Measurements from ENCODE around the gene HEMK1.

HEMK1 gene

DNA sequence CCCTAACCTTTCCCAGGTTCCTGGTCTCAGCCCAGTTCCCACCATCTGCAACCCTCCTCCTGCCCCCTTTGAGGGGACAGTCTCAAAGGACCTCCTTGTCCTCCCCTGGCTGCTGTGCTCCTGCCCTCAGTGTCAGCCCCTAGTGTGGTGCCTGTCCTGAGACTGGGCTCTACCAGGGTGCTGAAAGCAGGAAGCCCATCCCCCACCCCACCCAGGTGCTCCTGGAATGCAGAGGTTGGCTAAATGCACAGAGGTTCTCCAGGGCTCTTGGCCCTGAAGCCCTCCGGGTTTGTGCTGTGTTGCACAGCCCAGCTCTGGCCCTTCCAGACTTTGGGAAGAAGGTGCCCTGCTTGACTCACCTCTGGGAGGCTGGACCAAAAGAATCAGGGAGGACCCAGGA, 23.5 kb upstream of the HEMK1 start:
- no peak for DNase-seq

DNA sequence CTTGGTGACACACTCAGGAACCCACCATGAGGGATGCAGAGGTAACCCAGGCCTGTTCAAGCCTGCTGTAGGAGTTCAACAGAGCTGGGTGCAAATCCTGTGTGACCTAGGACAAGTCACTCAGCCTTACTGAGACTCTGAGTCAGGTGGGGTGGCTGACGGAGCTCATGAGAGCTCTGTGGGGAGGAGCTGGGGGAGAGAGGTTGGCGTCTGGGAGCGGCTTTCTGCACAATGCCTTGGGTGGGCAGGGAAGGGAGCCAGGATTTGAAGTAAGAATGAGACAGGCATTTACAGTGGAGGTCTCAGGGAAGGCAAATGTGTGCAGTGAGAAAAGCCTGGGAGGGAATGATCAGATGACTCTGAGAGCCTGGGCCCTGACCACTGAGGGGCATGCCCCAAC, 20.1 kb upstream of the HEMK1 start:
- no peak for DNase-seq

DNA sequence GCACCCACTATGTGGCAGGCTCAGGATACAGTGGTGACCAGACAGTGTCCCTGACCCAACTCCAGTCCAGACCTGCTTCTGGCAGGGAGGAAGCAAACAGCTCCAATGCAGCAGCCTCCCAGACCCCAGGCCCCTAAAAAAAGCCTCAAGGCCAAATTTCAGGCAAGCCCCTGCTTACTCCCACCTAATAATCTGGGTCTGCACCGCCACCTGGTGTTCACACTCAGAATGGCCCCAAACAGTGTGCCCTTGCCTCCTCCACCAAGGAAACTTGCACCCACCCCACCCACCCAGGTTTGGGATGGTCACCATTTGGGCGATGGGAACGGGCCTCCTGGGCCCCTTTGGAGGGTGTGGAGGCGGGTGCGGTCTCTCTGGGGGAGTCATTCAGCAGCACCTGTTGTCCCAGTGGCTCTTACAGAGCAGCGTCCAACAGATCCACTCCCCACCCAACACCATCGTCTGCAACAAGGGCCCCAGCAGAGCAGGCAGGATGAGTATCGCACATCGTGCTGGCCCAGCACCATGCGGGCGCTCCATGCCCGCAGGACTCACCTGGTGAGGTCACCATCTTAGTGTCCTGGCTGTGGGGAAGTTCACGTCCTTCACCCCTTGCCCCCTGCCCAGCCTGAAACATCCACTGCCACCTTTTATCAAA, 19.1 kb upstream of the HEMK1 start:
- DNase-seq, result peak; percentile 20 to 62

DNA sequence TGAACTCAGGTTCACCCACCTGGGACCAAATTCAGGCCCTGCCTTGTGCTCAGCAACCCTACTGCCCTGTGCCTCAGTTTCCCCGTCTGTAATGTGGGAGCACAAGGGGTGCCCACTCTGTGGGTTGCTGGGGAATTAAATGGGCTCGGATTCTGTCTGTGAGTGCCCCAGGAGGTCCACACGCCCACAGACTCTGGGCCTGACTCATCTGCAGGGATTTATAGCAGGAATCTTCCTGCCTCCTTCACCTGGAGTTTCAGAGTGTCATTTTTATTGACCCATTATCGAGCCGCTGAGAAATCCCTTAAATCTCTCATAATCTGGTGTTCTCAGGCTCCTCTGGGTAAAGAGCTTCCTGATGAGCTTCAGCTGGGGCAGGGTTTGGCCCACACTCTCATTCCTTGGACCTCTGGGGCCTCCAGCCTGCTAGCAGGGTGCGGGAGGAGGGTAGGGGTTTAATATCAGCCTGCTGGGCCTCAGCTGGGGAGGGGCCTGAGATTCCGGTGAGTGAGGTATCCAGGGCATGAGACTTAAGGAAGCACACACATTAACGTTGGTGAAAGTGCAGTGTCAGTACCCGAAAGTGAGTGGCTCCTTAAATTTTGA, 18.2 kb upstream of the HEMK1 start:
- DNase-seq, result no peak

DNA sequence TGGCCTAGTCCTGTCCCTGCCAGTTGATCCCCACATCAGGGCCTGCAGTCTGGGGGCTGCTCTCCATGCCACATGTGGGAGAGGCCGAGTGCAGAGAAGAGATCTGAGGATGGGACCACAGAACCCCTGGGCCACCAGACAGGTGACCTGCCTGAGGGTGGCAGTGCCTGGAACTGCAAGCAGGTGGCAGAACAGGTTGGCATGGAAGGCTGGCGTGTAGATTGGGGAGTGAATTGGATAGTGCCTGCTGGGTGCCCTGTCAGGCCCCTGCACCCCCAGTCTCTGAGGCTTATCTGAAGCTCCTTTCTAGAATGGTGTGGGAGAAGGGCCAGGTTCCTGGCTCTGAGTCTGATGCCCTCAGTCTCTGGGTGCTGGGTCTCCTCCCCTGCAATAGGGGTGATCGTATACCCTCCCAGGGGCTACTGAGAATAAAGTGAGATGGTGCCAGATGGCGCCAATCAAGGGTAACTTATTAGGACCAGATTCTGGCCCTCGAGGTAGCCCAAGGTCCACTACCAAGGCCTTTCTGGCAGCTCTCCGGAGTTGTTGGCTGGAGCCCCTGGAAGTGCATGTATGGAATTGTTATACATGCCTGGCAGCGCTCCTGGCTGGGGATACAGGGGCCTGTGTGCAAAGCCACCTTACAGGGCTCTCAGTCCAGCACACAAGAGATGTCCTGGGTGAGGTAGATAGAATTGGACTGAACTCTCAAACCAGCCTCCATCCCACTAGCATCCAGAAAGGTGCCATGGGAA, 17.5 kb upstream of the HEMK1 start:
- DNase-seq, result no peak

DNA sequence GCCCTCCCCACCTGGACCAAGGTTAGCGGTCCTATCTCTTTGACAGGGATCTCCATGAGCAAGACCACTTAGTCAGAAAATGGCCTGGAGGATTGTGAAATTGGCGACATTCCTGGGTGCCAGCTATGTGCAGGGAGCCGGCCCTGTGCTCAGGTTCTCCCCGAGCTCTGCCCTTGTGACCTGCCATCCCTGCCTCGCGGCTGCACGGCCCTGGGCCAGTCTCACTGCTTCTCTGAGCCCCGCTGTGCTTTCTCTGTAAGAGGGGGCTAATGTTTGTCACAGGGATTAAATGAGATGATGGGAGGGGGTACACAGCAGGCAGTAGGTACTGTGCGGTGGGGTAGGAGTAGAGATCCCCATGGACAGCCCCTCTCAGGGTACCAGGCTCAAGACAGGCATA, 16.7 kb upstream of the HEMK1 start:
- no peak for DNase-seq

DNA sequence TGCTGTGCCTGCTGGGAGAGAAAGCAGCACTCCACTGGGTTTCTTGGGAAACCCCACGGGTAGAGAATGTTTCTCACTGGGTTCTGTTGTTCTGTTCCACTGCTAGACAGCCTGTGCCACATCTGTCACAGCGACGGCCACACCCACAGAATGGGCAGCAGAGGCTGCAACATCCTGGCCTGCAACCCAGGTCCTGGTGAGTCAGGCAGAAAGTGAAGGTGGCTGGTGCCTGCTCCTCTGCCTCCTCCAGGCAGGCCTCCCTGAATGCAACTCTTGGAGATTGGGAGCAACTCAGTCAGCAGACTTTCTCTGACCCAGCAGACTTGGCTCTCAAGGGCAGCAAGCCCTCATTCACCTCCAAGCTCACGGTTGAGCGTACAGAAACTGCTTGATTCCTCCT, 14.8 kb upstream of the HEMK1 start:
- DNase-seq, result no peak

DNA sequence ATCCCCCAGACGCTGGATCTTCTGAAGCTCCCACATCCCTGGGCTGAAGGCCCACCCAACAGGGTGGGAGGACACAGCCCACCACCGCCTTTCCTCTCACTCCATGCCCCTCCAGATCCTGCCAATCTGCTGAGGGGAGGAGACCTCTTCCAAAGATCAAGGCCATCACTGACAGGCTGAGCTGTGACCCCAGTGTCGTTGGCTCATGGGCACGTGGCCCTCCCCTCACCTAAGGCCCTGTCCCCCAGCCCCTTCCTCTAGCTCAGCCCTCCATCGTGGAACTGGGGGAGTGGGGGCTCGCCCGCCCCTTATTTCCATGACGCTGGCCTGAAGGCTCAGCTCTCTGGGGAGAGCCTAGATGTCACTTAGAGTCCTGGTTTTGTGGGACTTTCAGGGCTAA, 12.2 kb upstream of the HEMK1 start:
- DNase-seq, result no peak

DNA sequence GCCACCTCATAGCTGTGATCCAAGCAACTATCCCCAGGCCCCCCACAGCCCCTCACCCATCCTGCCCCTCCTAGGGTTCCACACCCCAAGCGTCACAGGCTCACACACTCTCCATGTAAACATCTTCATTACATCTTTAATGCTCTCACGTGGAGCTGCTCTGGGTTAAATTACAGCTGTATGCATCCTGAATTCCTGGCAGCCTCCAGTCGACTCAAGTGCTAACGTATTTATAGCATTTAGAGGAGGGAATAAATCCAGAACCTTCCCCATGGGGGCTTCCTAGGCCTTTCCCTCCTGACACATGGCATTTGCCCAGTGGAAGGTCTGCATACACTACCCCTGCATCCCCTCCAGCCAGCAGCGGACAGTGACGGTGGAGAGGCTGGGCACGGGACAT, 11.4 kb upstream of the HEMK1 start:
- DNase-seq, result no peak

DNA sequence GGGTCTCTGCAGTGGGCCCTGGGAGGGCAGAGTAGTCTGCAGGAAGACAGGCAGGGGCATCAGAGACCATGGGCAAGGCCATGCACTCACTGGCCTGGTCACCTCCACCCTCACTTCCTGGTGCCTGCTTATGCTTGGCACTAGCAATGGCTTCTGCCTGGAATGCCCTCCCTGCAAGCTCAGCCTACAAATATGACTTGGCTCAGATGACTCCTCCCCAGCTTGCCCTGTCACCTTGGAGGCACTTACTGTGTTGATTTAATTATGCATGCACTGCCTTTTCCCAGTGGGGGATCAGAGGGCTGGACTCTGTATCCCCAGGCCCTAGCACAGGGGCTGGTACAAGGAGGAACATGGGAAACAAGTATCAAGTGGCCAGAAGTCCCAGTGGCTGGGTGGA, 9.6 kb upstream of the HEMK1 start:
- no peak for DNase-seq

DNA sequence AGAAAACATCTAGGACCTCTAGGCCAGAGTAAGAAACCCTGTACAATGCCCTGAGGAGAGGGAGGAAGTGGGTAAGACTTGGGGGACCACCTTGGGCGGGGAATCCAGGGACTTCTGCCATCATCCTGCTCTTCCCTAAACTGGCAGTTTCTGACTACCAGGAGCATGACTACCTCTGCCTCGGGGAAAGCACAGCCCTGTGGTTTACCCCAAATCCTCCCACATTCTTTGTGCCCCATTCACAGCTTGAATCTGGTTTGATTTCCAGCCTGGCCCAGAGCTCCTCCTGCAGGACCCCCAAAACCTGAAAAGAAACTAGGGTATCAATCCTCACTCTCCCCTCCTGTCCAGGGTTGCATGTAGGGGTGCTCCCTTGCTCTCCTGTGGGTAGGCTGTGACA, 6.5 kb upstream of the HEMK1 start:
- no peak for DNase-seq

DNA sequence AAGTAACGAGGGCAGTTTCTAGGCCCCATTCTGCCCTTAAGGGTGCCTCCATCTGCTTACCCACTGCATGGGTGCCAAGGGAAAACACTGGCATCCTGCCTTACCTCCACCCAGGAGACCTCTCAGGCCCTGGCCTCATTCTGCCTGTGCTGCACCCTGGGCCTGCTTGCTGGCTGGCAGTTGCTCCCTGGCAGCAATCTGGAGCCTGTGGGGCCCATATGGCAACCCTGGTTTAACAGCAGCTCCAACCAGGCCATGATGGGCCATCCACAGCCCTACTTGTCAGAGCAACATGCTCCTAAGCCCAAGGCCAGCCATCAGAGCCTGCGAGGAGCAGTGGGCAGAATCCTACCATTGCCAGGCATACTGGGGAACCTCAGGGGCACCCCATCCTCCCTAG, 5.5 kb upstream of the HEMK1 start:
- peak in 1 of 2 experiments; percentile 47 for DNase-seq

DNA sequence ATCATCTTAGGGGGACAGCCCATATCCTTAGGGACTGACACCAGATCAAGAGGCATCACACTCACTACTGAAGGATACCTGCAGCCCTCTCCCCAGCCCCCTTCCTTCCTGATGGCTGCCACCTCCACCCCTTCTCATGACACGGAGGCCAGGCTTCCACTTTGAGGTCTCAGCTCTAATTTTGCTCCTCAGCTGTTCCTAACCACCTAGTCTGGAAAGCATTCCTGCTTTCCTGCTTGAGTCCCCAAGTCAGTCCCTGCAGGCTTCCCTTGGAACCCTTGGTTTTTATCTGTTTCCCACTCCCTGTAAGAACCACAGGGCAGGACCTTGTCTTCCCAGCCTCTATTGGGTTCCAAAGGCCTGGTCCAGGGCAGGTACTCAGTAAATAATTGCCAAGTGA, 5.0 kb upstream of the HEMK1 start:
- no peak for DNase-seq

DNA sequence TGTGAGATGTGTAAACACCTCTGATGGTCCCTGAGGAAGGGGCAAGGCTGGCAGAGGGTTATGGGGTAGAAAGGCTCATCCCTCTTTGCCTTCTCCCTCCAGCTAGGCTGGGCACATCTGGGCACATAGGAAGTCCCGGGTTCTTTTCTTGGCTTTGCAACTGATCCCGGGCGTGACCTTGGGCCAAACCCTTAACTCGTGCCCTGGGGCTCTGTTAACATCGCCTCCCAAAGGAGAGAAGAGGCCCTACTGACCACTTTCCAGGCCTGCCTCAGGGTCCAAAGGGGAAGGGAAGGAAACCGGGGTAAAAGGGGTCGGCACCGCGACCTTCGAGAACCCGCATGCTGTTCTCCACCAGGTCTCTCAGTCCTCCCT, 2.3 kb upstream of the HEMK1 start:
- DNase-seq, result no peak

DNA sequence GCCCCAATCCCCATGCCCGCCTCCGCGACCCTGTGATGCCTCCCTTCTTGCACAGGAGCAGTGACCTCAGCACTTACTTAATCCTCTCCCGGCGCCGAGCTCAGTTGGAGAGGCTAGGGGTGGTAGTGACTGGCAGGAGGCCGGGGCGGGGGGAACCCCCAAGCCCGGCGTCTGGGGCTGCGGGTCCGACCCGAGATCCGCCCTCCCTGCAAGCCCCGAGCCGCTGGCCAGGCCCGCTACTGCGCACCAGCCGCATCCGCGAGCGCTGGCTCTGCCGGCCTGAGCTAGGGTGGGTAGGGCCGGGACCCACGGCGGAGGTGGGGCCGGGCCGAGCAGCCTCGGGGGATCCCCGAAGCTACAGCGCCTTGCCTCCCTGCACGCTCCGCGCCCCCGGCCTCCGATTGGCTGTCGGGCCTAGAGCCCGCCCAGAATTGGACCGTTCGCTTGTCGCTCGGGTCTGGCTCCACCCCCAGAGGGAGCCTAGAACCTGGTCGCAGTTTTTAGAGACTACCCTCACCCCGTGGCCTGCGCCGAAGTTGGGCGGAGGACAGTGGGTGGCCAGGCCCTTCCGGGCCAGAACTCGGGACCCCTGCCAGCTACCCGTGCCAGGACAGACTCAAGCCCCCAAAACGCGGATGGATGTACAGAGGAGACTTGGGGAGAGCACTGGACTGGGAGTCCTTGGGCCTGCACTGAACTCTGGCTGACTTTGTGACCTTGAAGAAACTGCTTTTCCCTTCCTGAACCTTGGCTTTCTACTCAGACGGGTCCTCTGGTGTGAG, 1.7 kb upstream of the HEMK1 start, which contains the start of gene C3orf18:
Gene C3orf18, minus strand, starts transcription at position 362 of the 782 bp plus-strand sequence. CDS start 2,048 bp downstream, outside the sequence.
- peak; percentile 36 to 70 for DNase-seq

DNA sequence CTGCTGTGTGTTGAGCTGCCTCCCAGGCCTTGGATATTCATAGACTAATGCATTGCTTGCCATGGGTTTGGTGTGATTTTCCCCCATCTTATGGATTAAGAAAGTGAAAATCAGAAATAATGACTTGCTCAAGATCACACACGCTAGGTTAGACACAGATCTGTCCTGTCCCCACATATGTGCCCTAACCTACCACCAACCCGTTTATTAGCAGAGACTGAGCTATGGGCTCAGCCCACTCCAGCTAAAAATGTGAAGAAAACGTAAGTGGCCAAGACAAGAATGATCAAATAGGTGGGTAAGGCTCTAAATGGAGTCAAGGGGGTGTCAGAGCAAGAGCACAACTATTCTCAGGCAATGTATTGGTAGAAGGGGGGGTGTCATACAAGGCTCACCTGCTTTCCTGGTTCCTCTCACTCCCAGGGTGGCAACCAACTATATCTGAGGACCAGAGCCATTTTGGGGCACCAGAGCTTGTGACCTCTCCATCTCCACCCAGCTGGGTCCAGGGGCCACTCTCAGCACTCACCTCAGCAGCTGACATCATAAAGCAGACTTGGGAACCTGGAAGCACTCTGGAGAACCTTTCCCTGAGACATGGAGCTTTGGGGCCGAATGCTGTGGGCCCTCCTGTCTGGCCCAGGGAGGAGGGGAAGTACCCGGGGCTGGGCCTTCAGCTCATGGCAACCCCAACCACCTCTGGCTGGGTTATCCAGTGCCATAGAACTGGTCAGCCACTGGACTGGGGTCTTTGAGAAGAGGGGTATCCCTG, 1.4 kb downstream of the HEMK1 start:
- DNase-seq, result no peak

DNA sequence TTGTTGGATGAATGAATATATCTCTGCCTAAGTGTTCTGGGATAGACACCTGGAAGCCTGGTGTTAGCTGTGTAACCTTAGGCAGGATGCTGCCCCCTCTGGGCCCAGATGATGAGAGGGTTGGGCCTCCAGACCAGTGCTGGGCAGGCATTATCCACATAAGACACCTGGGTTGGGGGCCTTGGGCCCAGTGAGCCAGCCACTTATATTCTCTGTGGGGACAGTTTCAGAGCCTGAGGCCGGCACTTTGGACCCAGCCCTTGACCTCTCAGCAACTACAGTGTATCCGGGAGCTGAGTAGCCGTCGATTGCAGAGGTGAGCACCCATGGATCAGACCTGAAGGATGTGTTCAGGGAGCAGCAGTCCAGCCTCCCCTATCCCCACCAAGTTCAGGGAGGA, 2.2 kb downstream of the HEMK1 start:
- DNase-seq, result no peak

DNA sequence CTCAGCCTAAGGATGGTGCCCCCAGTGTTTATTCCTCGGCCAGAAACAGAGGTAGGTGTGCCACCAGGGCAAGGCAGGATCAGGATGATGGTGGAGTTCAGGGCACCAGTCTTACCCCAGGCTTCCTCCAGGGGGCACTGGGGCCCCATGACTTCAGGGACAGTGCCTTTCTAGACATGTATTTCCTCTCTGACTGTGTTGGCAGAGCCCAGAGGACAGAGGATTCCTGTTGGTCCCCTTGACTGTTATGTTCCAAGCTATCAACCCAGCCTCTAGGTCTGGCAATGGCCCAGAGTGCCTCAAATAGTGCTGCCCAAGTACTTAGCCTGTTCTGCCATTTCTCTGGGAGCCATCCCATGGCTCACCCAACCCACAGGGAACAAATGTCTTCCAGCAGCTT, 2.8 kb downstream of the HEMK1 start:
- DNase-seq, result peak; percentile 30 to 65

DNA sequence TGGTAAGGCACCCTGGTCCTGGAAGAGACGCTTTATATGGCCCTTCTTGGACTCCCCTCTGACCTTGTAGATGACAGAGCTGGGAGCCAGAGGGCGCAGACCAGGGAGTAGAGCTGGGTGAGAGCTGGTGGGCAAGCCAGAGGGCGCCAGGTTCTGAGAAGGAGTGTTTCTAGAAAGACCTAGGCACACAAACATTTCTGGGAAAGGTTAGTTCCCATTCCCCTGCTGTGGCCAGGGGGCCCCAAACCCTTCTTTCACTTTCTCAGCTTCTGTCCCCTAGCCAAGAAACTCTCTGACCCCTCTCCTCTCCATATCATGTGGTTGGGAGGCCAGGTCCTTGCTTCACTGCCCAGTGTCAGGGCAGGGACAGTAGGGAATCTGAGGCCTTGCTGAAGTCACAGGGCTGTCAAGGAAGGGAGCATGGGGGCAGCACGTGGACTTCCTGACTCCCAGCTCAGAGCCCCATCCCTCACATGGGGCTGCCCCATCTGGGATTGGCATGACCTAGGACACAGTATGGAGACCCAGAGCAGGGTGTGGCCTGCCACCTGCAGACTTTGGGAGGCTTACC, 3.6 kb downstream of the HEMK1 start:
- DNase-seq, result no peak

DNA sequence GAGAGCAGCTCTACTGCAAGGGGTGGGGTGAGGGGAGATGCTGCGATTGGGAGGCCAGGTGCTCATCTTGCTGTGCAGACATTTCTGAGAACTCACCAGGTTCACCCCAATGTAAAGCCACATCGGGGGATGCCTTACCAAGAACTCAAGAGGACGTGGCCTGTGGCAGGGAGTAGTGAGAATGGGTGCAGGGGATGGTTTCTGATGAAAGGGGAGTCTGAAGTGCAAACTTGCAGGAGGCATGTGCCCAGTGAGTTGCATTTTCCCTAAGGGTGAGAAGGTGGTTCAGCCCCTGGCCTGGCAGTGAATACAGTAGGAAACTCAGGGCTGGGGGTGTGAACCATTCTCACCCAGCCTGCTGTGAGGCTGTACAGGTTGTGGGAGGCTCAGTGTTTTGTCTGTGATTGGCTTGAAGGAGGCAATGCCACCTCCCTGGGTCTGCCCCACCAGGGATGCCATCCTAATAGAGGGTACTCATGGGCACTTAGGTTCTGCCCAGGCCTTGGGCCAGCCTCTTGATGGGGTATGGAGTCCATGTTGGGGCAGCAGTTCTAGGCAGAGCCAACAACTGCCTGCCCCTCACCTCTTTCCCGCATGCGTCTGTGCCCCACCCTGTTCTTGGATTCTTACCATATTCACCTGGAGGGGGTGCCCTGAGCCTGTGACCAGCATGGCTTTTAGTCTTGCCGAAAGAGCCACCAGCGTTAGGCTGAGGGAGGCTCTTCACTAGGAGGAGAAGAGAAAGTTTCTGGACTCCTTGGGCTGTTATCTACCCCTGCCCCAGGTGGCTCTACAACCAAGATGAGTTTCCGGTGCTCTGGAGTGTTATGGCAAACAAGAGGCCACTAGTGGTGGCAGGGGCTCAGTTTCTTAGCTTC, 4.5 kb downstream of the HEMK1 start:
- DNase-seq, result no peak

DNA sequence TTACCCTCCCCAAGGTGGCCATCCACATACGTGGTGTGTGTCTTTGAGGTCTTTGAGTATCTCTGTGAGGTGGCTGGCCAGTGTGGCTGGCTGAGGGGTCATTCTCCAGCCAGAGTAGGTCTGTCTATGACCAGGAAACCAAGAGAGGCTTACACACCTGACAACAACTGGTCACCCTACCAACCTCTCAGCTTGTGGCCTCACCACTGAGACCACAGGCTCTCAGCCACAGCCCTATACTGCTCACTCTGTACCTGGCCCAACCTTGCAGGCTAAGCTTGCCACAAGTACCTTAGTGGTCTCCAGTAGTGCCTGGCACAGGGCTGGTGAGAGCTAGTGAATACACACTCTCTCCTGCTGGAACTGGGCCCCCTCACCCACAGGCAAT, 5.1 kb downstream of the HEMK1 start:
- DNase-seq, result no peak

Data from NCI-H524 (cell line).